Mammary epithelial cell (primary cell): ENCODE data around the gene MARCHF3.

Experiments used
- CTCF ChIP-seq, 2 donors: IDR thresholded peaks in 1 of 2; conservative IDR thresholded peaks in 1 of 2; 2 replicates each; pipeline ENCODE4 v1.5.1; 2011 to 2012; ENCODE audit warnings: inconsistent platforms in 2 of 2, low read length in 2 of 2, mild to moderate bottlenecking in 2 of 2, control low read depth in 1 of 2, low read depth in 1 of 2; ENCODE audit not compliant: insufficient read depth in 1 of 2; ENCODE audit errors: extremely low read depth in 1 of 2
- EZH2 ChIP-seq: IDR thresholded peaks from 2 replicates; pipeline ENCODE4 v1.6.1; 2012; ENCODE audit warnings: low read length, inconsistent platforms, borderline replicate concordance

- TF ChIP-seq CTCF (conservative IDR thresholded peaks at IDR 0.05 in 1 of 2, IDR thresholded peaks at IDR 0.05 in 1 of 2; ENCODE audit: extremely low read depth in 1 of 2, insufficient read depth in 1 of 2, low read depth in 1 of 2, low read length in 2 of 2) = no peak
- TF ChIP-seq EZH2 = no peak
These were observed 193.1 kb downstream of the MARCHF3 start for GRCh38 chr5:126837242-126837641.
